ENCODE results near the gene GNG3. TPM values are rescaled to one million over a fixed set of nuclear protein-coding genes. Genes with fewer than 3 reads are reported as not detected.

The GNG3 gene
- total RNA-seq, 1 experiment from 2014 or later, result not detected

- no peak for TF ChIP-seq TCF7L2 (IDR thresholded peaks at IDR 0.05; ENCODE audit: borderline replicate concordance, extremely low read depth, insufficient read depth, insufficient read length)
- no peak for TF ChIP-seq ELF1 (IDR thresholded peaks at IDR 0.05; ENCODE audit: borderline replicate concordance, low read depth)
- TF ChIP-seq ZNF274 (IDR thresholded peaks at IDR 0.05; ENCODE audit: low read depth, low read length), result no peak
- TF ChIP-seq JUND (IDR thresholded peaks at IDR 0.05), result no peak
- Histone ChIP-seq H3K27me3 (ENCODE audit: insufficient read depth, low read length) (no peaks in the 10 kb centered on the region), H3K4me1 (ENCODE audit: control insufficient read depth in 1 of 2, insufficient read depth in 2 of 2, low read length in 2 of 2) (no peaks in the 10 kb centered on the region), H2AFZ (ENCODE audit: low read depth, low read length, poor library complexity, severe bottlenecking) (no peak overlapping the region), H3K9ac (ENCODE audit: low read length) (no peak overlapping the region), H4K20me1 (ENCODE audit: insufficient read depth) (no peaks in the 10 kb centered on the region), H3K9me3 (ENCODE audit: control insufficient read depth in 1 of 2, insufficient read depth in 1 of 2, low read depth in 1 of 2, low read length in 2 of 2) (no peaks in the 10 kb centered on the region), H3K4me3 (replicated peaks in 1 of 2; ENCODE audit: low read depth in 1 of 2, low read length in 2 of 2) (no peak overlapping the region), H3K27ac (ENCODE audit: low read depth, low read length) (no peak overlapping the region), H3K36me3 (ENCODE audit: control insufficient read depth in 1 of 2, insufficient read depth in 2 of 2, low read length in 2 of 2) (peaks cover 56 to 72% of the 10 kb centered on the region in 2 experiments), H3K4me2 (ENCODE audit: low read length) (no peak overlapping the region), H3K79me2 (ENCODE audit: insufficient read depth, low read length) (peaks cover 45% of the 10 kb centered on the region), H3K9me2 (ENCODE audit: insufficient read depth) (no peaks in the 10 kb centered on the region)
- POLR2A ChIA-PET, result no interaction called here
- CTCF ChIA-PET, result no interaction called here
- ATAC-seq (no peak), DNase-seq (ENCODE audit: low read depth, low spot score) (no peak)
- intact Hi-C loops (cut with micrococcal nuclease), result no loop called here
- RAD21 ChIA-PET (ENCODE audit: low non-redundant PET in 1 of 2, low total read pairs in 2 of 2, uncharacterized antibody in 2 of 2, unreplicated experiment in 2 of 2), result no interaction called here
- no TSS peak for BruUV-seq (replicated peaks)
Observed at GRCh38 chr11:62712861-62713260, 5.4 kb downstream of the GNG3 start.

GRCh38 chr11:62713343-62713742 is 5.9 kb downstream of the GNG3 start:
- H3K36me3 ChIP-seq (ENCODE audit: control insufficient read depth in 1 of 2, insufficient read depth in 2 of 2, low read length in 2 of 2), result peaks cover 61 to 77% of the 10 kb centered on the region in 2 experiments

More at GRCh38 chr11:62713343-62713742, 5.9 kb downstream of the GNG3 start:
- Histone ChIP-seq H3K4me3 (replicated peaks in 1 of 2; ENCODE audit: low read depth in 1 of 2, low read length in 2 of 2) (no peak overlapping the region), H4K20me1 (ENCODE audit: insufficient read depth) (no peaks in the 10 kb centered on the region), H3K4me1 (ENCODE audit: control insufficient read depth in 1 of 2, insufficient read depth in 2 of 2, low read length in 2 of 2) (no peaks in the 10 kb centered on the region), H2AFZ (ENCODE audit: low read depth, low read length, poor library complexity, severe bottlenecking) (no peak overlapping the region), H3K27ac (ENCODE audit: low read depth, low read length) (no peak overlapping the region), H3K27me3 (ENCODE audit: insufficient read depth, low read length) (no peaks in the 10 kb centered on the region), H3K79me2 (ENCODE audit: insufficient read depth, low read length) (peaks cover 50% of the 10 kb centered on the region), H3K4me2 (ENCODE audit: low read length) (no peak overlapping the region), H3K9me2 (ENCODE audit: insufficient read depth) (no peaks in the 10 kb centered on the region), H3K9me3 (ENCODE audit: control insufficient read depth in 1 of 2, insufficient read depth in 1 of 2, low read depth in 1 of 2, low read length in 2 of 2) (no peaks in the 10 kb centered on the region), H3K9ac (ENCODE audit: low read length) (no peak overlapping the region)
- DNase-seq (ENCODE audit: low read depth, low spot score), result no peak
- intact Hi-C loops (cut with micrococcal nuclease), result no loop called here
- RAD21 ChIA-PET (ENCODE audit: low non-redundant PET in 1 of 2, low total read pairs in 2 of 2, uncharacterized antibody in 2 of 2, unreplicated experiment in 2 of 2), result no interaction called here
- POLR2A ChIA-PET, result no interaction called here
- peak; percentile 37; the same call in 1 of the 2 replicates for ATAC-seq
- TF ChIP-seq CBX3 (IDR thresholded peaks at IDR 0.05; ENCODE audit: low read depth) (no peak), POLR2A (IDR thresholded peaks at IDR 0.05; ENCODE audit: borderline replicate concordance, extremely low read depth, insufficient read depth, insufficient read length) (no peak), FOSL1 (IDR thresholded peaks at IDR 0.05; ENCODE audit: low read depth) (no peak), SP1 (IDR thresholded peaks at IDR 0.05; ENCODE audit: low read depth) (no peak), REST (IDR thresholded peaks at IDR 0.05; ENCODE audit: low read depth) (no peak), YY1 (IDR thresholded peaks at IDR 0.05; ENCODE audit: extremely low read depth, insufficient replicate concordance, low read depth, low read length) (no peak), ELF1 (IDR thresholded peaks at IDR 0.05; ENCODE audit: borderline replicate concordance, low read depth) (no peak), EZH2phosphoT487 (IDR thresholded peaks at IDR 0.05; ENCODE audit: borderline replicate concordance) (no peak), ZFX (IDR thresholded peaks at IDR 0.05) (no peak), EGR1 (IDR thresholded peaks at IDR 0.05; ENCODE audit: low read depth) (no peak)
- CTCF ChIA-PET, result no interaction called here
- BruUV-seq (replicated peaks), result no TSS peak

All from HCT116 (cell line).